Adipose tissue (tissue), 3 donors: Measurements from ENCODE around the gene RNF115. TPM values are rescaled to one million over a fixed set of nuclear protein-coding genes. Genes with fewer than 3 reads are reported as not detected.
A peak's percentile ranks its signal among the peaks of the same experiment; 100 is the strongest.

Experiments
- H3K27ac ChIP-seq: one replicate; pipeline ENCODE4 v1.5.1; 2013; ENCODE audit warnings: low read depth, low read length
- WGBS, 3 donors: extraction: QIAGEN DNeasy Blood & Tissue Kit; methylation state at CpG; one replicate each; pipeline ENCODE4 v1.1.7; 2013; 5-methylcytosine and 5-hydroxymethylcytosine counted together
- polyA plus RNA-seq, 3 donors: library from polyadenylated mRNA; stranded (reverse); fragments of 200-250 nt; gene quantifications; one replicate each; pipeline ENCODE4 v1.2.3, GENCODE V29; 2013
- donor health status: healthy with polysubstance abuse.
- donor health status: Bipolar disorder and iron deficiency.
- donor health status: healthy.

Gene RNF115
- 1 to 10 TPM; 3.4 to 8.3 (median 4.9) TPM for polyA plus RNA-seq

- H3K27ac ChIP-seq, result peak within 1 kb of the TSS; percentile 1
- WGBS, 3 donors, result 0 to 1% (median 1%) methylated on average over 71 to 89 of the region's 89 CpGs
Measured at GRCh38 chr1:145823565-145824498, at the start of gene RNF115, which contains the start of gene POLR3C. TSS of gene RNF115 (minus strand) at chr1:145824095. CDS start at chr1:145823873, 222 bp downstream. TSS of gene POLR3C (plus strand) at chr1:145824200. CDS start at chr1:145825777, 1,577 bp downstream.

GRCh38 chr1:145871994-145872924 is 48.4 kb upstream of the RNF115 start:
- WGBS, 3 donors, result 12 to 46% (median 15%) methylated on average over 46 to 47 of the region's 47 CpGs
- H3K27ac ChIP-seq, result no peak overlapping the region

GRCh38 chr1:145868232-145868631 is 44.3 kb upstream of the RNF115 start:
- H3K27ac ChIP-seq, result no peak overlapping the region
- WGBS, 3 donors, result 64 to 75% (median 72%) methylated on average over 4 of the region's 4 CpGs

- H3K27ac ChIP-seq, result no peak overlapping the region
- 67 to 73% (median 70%) methylated on average over 5 of the region's 5 CpGs for whole genome bisulfite sequencing, 3 donors
Measured at GRCh38 chr1:145863282-145864018, 39.6 kb upstream of the RNF115 start.

- WGBS, 3 donors, result 0 to 1% (median 0%) methylated on average over 33 to 41 of the region's 41 CpGs
- peak overlapping the region; percentile 9 for H3K27ac ChIP-seq
Measured at GRCh38 chr1:145859491-145860023, 35.7 kb upstream of the RNF115 start.

- H3K27ac ChIP-seq, result peak within 1 kb of the TSS; percentile 9
- 1% methylated on average over 33 to 42 of the region's 42 CpGs for whole genome bisulfite sequencing, 3 donors
Measured at GRCh38 chr1:145858901-145859490, 35.1 kb upstream of the RNF115 start, which contains the start of gene PIAS3. TSS of gene PIAS3 (minus strand) at chr1:145859081. CDS start at chr1:145858990, 91 bp downstream.

GRCh38 chr1:145858238-145858900 is 34.5 kb upstream of the RNF115 start:
- 1% methylated on average over 35 of the region's 35 CpGs for WGBS, 3 donors
- no peak overlapping the region for H3K27ac ChIP-seq

GRCh38 chr1:145857170-145857569 is 33.3 kb upstream of the RNF115 start:
- 61 to 84% (median 71%) methylated on average over 4 of the region's 4 CpGs for WGBS, 3 donors
- H3K27ac ChIP-seq, result no peak overlapping the region

GRCh38 chr1:145855426-145855948 is 31.6 kb upstream of the RNF115 start:
- no peak overlapping the region for H3K27ac ChIP-seq
- 70 to 89% (median 88%) methylated on average over 7 of the region's 7 CpGs for WGBS, 3 donors

GRCh38 chr1:145849356-145850160 is 25.7 kb upstream of the RNF115 start:
- H3K27ac ChIP-seq, result no peak overlapping the region
- WGBS, 3 donors, result 78 to 80% (median 79%) methylated on average over 15 of the region's 15 CpGs

GRCh38 chr1:145847827-145848226 is 23.9 kb upstream of the RNF115 start:
- H3K27ac ChIP-seq, result no peak overlapping the region
- 77 to 82% (median 81%) methylated on average over 3 of the region's 3 CpGs for WGBS, 3 donors

GRCh38 chr1:145846201-145846612 is 22.3 kb upstream of the RNF115 start:
- no peak overlapping the region for H3K27ac ChIP-seq
- WGBS, 3 donors, result 62 to 75% (median 70%) methylated on average over 3 of the region's 3 CpGs

GRCh38 chr1:145845514-145846161 is 21.7 kb upstream of the RNF115 start, which contains the start of gene NUDT17:
TSS of gene NUDT17 (plus strand) at chr1:145845630. CDS start at chr1:145845641, 11 bp downstream.
- H3K27ac ChIP-seq, result no peak within 1 kb of the TSS
- 1% methylated on average over 48 to 50 of the region's 50 CpGs for WGBS, 3 donors

- H3K27ac ChIP-seq, result no peak overlapping the region
- 6 to 12% (median 11%) methylated on average over 4 of the region's 4 CpGs for WGBS, 3 donors
Measured at GRCh38 chr1:145845144-145845513, 21.2 kb upstream of the RNF115 start.

GRCh38 chr1:145843031-145843430 is 19.1 kb upstream of the RNF115 start:
- 90 to 94% (median 91%) methylated on average over 3 of the region's 3 CpGs for WGBS, 3 donors
- no peak overlapping the region for H3K27ac ChIP-seq
